PFSK-1 (cell line): Measurements from ENCODE around the gene CAMK4.

Experiments
- POLR2AphosphoS5 ChIP-seq: IDR thresholded peaks from 2 replicates; pipeline ENCODE4 v1.6.1; 2012; ENCODE audit warnings: low read depth, mild to moderate bottlenecking, control low read depth, low read length, moderate library complexity
- TAF1 ChIP-seq: IDR thresholded peaks from 2 replicates; pipeline ENCODE4 v1.6.1; 2012; ENCODE audit warnings: low read length, control low read depth, borderline replicate concordance; ENCODE audit not compliant: insufficient read depth

- no peak for TF ChIP-seq TAF1
- no peak for TF ChIP-seq POLR2AphosphoS5
These were observed 19.1 kb downstream of the CAMK4 start for GRCh38 chr5:111243318-111243717.
